Vagina (tissue), 2 donors: Measurements from ENCODE around the gene NKTR. TPM values are rescaled to one million over a fixed set of nuclear protein-coding genes. Genes with fewer than 3 reads are reported as not detected.

ENCODE experiments used
- DNase-seq, 2 donors: peaks; one replicate each; pipeline ENCODE4 v3.0.0-alpha.2; 2017; ENCODE audit errors: extremely low spot score in 2 of 2
- H3K27ac ChIP-seq: fragments of 200-600 bp; sonication (generic); one replicate; pipeline ENCODE4 v1.5.1; 2019
- H3K27me3 ChIP-seq: fragments of 200-600 bp; sonication (generic); one replicate; pipeline ENCODE4 v1.5.1; 2019
- H3K36me3 ChIP-seq, 2 donors: fragments of 200-600 bp; sonication (generic); one replicate each; pipeline ENCODE4 v1.5.1; 2017 to 2019
- H3K4me1 ChIP-seq: fragments of 200-600 bp; sonication (generic); one replicate; pipeline ENCODE4 v1.5.1; 2019
- H3K4me3 ChIP-seq, 2 donors: fragments of 200-600 bp; sonication (generic); 1 replicate in 1 of 2; 2 replicates in 1 of 2; pipeline ENCODE4 v1.5.1; 2016 to 2019
- H3K9me3 ChIP-seq: fragments of 200-600 bp; sonication (generic); one replicate; pipeline ENCODE4 v1.5.1; 2019
- CTCF ChIP-seq, 3 experiments: fragments of 450-650 bp in 2 of 3; fragments of 200-600 bp in 1 of 3; sonication (generic) in 1 of 3; IDR thresholded peaks; one replicate each; pipeline ENCODE4 v1.5.1; 2017 to 2019; ENCODE audit warnings: antibody characterized with exemption in 3 of 3, mild to moderate bottlenecking in 2 of 3, moderate library complexity in 2 of 3
- POLR2A ChIP-seq, 2 donors: fragments of 450-650 bp; IDR thresholded peaks; one replicate each; pipeline ENCODE4 v1.6.1; 2017; ENCODE audit warnings: antibody characterized with exemption in 2 of 2, mild to moderate bottlenecking in 2 of 2, moderate library complexity in 2 of 2
- POLR2AphosphoS5 ChIP-seq, 2 donors: sonication (generic); formaldehyde crosslinking; IDR thresholded peaks; one replicate each; pipeline ENCODE4 v1.9.0; 2017; ENCODE audit warnings: antibody characterized with exemption in 2 of 2, mild to moderate bottlenecking in 2 of 2, low read depth in 1 of 2; ENCODE audit not compliant: insufficient read depth in 1 of 2
- intact Hi-C: fragments of 100-400 bp; cut with DNase I; formaldehyde crosslinking; loops from one replicate; pipeline ENCODE4 v1.15.1; 2023
- total RNA-seq: library from RNA; depleted of rRNA; stranded (reverse); fragments of >200 nt; gene quantifications from one replicate; pipeline ENCODE4 v1.2.3, GENCODE V29; 2016

Gene NKTR
- total RNA-seq, 1 donor from 2014 or later = 128 TPM

DNA sequence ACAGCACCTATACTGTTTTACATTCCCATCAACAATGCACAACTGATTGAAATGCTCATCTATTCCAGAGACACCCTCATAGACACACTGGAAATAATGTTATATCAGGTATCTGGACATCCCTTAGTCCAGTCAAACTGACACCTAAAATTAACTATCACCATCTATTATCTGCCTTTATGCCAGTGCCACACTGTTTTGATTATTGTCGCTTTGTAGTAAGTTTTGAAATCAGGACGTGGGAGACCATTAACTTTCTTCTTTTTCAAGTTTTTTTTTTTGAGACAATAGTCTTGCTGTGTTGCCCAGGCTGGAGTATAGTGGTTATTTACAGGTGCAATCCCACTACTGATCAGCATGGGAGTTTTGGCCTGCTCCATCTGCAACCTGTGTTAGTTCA lies 75.4 kb downstream of the NKTR start:
- intact Hi-C loops = no loop called here

DNA sequence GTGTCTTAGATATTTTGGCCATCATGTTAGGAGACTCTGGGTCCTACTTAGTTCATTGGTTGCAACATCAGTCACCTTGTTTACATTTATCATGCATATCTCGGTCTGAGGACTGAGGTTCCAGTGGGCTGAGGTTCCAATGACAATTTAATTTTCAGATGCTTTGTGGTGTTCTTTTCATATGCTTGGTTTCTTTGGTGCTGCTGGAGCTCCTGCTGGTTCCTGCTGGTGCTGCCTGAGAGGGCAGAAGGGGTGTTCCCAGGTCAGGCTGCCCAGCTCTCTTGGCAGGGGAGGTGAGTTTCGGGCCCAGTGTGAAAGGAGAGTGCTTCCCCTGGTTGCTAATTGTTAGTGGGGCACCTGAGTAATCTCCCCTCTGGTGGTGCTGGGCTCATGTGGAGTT lies 78.0 kb downstream of the NKTR start:
- intact Hi-C loops = no loop called here
- Histone ChIP-seq H3K27ac (no peak overlapping the region), H3K4me1 (peaks cover 3% of the 10 kb centered on the region), H3K4me3 (no peak overlapping the region), H3K9me3 (no peaks in the 10 kb centered on the region), H3K36me3 (no peaks in the 10 kb centered on the region), H3K27me3 (no peaks in the 10 kb centered on the region)
- TF ChIP-seq CTCF (IDR thresholded peaks at IDR 0.05) = no peak
- DNase-seq = no peak

More for the DNA sequence above, 75.4 kb downstream of the NKTR start:
- Histone ChIP-seq H3K36me3 (no peaks in the 10 kb centered on the region), H3K27ac (no peak overlapping the region), H3K27me3 (no peaks in the 10 kb centered on the region), H3K9me3 (no peaks in the 10 kb centered on the region), H3K4me3 (no peak overlapping the region), H3K4me1 (no peaks in the 10 kb centered on the region)
- DNase-seq = no peak
- TF ChIP-seq POLR2A (IDR thresholded peaks at IDR 0.05) (no peak), POLR2AphosphoS5 (IDR thresholded peaks at IDR 0.05; ENCODE audit: insufficient read depth in 1 of 2, low read depth in 1 of 2) (no peak)

- DNase-seq = no peak
- no peaks in the 10 kb centered on the region for H3K9me3 ChIP-seq
- H3K4me1 ChIP-seq = peaks cover 20% of the 10 kb centered on the region
- no peak overlapping the region for H3K27ac ChIP-seq
- TF ChIP-seq POLR2AphosphoS5 (IDR thresholded peaks at IDR 0.05; ENCODE audit: insufficient read depth in 1 of 2, low read depth in 1 of 2) (no peak), POLR2A (IDR thresholded peaks at IDR 0.05) (no peak), CTCF (IDR thresholded peaks at IDR 0.05) (no peak)
- H3K4me3 ChIP-seq = no peak overlapping the region
- no peaks in the 10 kb centered on the region for H3K36me3 ChIP-seq
- H3K27me3 ChIP-seq = no peaks in the 10 kb centered on the region
- intact Hi-C loops = no loop called here
These were observed 79.8 kb downstream of the NKTR start for GRCh38 chr3:42680271-42680670.

DNA sequence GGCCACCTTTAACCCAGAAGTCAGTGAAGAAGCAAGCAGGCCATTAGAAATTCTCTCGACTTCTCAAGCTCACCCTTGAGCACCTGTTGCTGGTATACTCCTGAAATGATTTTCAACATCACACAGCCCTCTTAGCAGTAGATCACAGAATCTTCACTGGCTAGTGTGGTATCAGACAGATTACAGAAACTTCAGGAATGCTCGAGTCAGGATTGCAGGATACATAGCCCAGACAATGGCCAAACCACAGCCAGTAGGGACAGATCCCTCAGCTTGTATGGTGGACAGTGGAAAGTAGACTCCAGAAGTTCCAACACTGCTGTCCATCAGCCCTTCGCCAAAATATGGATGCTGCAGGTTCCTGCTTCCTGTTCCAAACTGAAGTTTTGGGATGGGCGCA lies 80.3 kb downstream of the NKTR start:
- TF ChIP-seq CTCF (IDR thresholded peaks at IDR 0.05) (no peak), POLR2A (IDR thresholded peaks at IDR 0.05) (no peak), POLR2AphosphoS5 (IDR thresholded peaks at IDR 0.05; ENCODE audit: insufficient read depth in 1 of 2, low read depth in 1 of 2) (no peak)
- H3K27ac ChIP-seq = no peak overlapping the region
- no peaks in the 10 kb centered on the region for H3K27me3 ChIP-seq
- no peak overlapping the region for H3K4me3 ChIP-seq
- DNase-seq = no peak
- peaks cover 25% of the 10 kb centered on the region for H3K4me1 ChIP-seq
- intact Hi-C loops = no loop called here
- no peaks in the 10 kb centered on the region for H3K36me3 ChIP-seq
- no peaks in the 10 kb centered on the region for H3K9me3 ChIP-seq

DNA sequence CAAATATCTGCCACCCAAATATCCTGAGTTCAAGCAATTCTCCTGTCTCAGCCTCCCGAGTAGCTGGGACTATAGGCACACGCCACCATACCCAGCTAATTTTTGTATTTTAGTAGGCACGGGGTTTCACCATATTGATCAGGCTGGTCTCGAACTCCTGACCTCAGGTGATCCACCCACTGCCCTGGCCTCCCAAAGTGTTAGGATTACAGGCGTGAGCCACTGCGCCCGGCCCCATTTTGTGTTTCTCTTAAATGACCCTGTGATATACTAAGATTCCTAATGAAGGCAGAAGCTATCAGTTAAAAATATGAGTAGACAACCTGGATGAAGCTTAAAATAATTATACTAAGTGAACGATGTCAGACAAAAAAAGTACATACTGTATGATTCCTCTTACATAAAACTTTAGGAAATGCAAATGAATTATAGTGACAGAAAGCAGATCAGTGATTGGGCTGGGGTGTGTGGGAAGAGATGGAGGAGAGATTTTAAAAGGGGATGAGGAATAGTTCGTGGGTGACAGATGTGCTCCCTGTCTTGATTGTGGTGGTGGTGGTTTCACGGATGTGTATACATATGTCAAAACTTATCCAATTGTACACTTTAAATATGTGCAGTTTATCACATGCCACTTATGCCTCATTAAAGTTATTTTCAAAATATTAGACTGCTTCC lies 81.0 kb downstream of the NKTR start:
- no peak for DNase-seq
- intact Hi-C loops = no loop called here
- H3K4me3 ChIP-seq = no peak overlapping the region
- no peaks in the 10 kb centered on the region for H3K36me3 ChIP-seq
- TF ChIP-seq POLR2A (IDR thresholded peaks at IDR 0.05) = no peak
- no peak for TF ChIP-seq POLR2AphosphoS5 (IDR thresholded peaks at IDR 0.05; ENCODE audit: insufficient read depth in 1 of 2, low read depth in 1 of 2)
- TF ChIP-seq CTCF (IDR thresholded peaks at IDR 0.05) = no peak
- H3K4me1 ChIP-seq = peaks cover 30% of the 10 kb centered on the region
- H3K27me3 ChIP-seq = no peaks in the 10 kb centered on the region
- no peaks in the 10 kb centered on the region for H3K9me3 ChIP-seq
- no peak overlapping the region for H3K27ac ChIP-seq
